Coronary artery (tissue), 2 donors: ENCODE results near the gene YIPF4.
"Not testable (repeated sequence)": the region's sequence is repeated elsewhere in the genome, so short reads cannot be mapped to it uniquely, and the experiment has no call there.

Source experiments
- DNase-seq: peaks from one replicate; pipeline ENCODE4 v3.0.0-alpha.2; 2017; ENCODE audit warnings: low spot score
- H3K27ac ChIP-seq, 2 donors: fragments of 200-600 bp; sonication (generic); one replicate each; pipeline ENCODE4 v1.5.1; 2016 to 2019
- H3K4me3 ChIP-seq: fragments of 200-600 bp; sonication (generic); 2 replicates; pipeline ENCODE4 v1.5.1; 2016; ENCODE audit warnings: mild to moderate bottlenecking, moderate library complexity
- CTCF ChIP-seq: fragments of 200-600 bp; sonication (generic); IDR thresholded peaks from one replicate; pipeline ENCODE4 v1.5.1; 2019; ENCODE audit warnings: antibody characterized with exemption

YIPF4 gene

GRCh38 chr2:32360416-32360815 is 82.7 kb downstream of the YIPF4 start:
- no peak overlapping the region for H3K4me3 ChIP-seq
- H3K27ac ChIP-seq, result no peak overlapping the region
- no peak for DNase-seq
- TF ChIP-seq CTCF, result no peak

- not testable (repeated sequence) for H3K4me3 ChIP-seq, DNase-seq, H3K27ac ChIP-seq
These were observed 85.3 kb downstream of the YIPF4 start for GRCh38 chr2:32362997-32363396.

GRCh38 chr2:32363597-32363996 is 85.9 kb downstream of the YIPF4 start:
- Histone ChIP-seq H3K4me3 (no peak overlapping the region), H3K27ac (no peak overlapping the region)
- DNase-seq, result no peak
- TF ChIP-seq CTCF, result no peak

- H3K27ac ChIP-seq, H3K4me3 ChIP-seq, DNase-seq: not testable (repeated sequence)
These were observed 86.6 kb downstream of the YIPF4 start for GRCh38 chr2:32364290-32364689.

GRCh38 chr2:32365679-32366078 is 88.0 kb downstream of the YIPF4 start:
- not testable (repeated sequence) for H3K27ac ChIP-seq, DNase-seq

More at GRCh38 chr2:32365679-32366078, 88.0 kb downstream of the YIPF4 start:
- H3K4me3 ChIP-seq, result not testable (repeated sequence)
